Ectodermal cell (in vitro differentiated cells): ENCODE measurements around the gene OR10H1.
"Not testable (repeated sequence)": the region's sequence is repeated elsewhere in the genome, so short reads cannot be mapped to it uniquely, and the experiment has no call there.

Source experiments
- H3K27ac ChIP-seq: 2 replicates; pipeline ENCODE4 v1.7.0; 2013; ENCODE audit warnings: mild to moderate bottlenecking, low read depth, low read length; ENCODE audit not compliant: insufficient read depth, poor library complexity, severe bottlenecking
- H3K27me3 ChIP-seq: 2 replicates; pipeline ENCODE4 v1.7.0; 2013; ENCODE audit warnings: mild to moderate bottlenecking, low read length; ENCODE audit not compliant: insufficient read depth, control insufficient read depth, poor library complexity, severe bottlenecking
- H3K36me3 ChIP-seq: one replicate; pipeline ENCODE4 v1.7.0; 2013; ENCODE audit warnings: low read length; ENCODE audit not compliant: control insufficient read depth, insufficient read depth
- H3K4me1 ChIP-seq: one replicate; pipeline ENCODE4 v1.7.0; 2013; ENCODE audit warnings: low read length; ENCODE audit not compliant: control insufficient read depth, insufficient read depth
- H3K4me3 ChIP-seq: 2 replicates; pipeline ENCODE4 v1.7.0; 2013; ENCODE audit warnings: low read depth, low read length, control low read depth; ENCODE audit not compliant: insufficient read depth
- H3K9me3 ChIP-seq: 2 replicates; pipeline ENCODE4 v1.7.0; 2013; ENCODE audit warnings: mild to moderate bottlenecking, low read length, moderate library complexity; ENCODE audit not compliant: control insufficient read depth
- WGBS, 2 experiments: methylation state at CpG; one replicate each; pipeline ENCODE4 v1.1.7; 2013; ENCODE audit warnings: missing lambda C conversion rate in 2 of 2; 5-methylcytosine and 5-hydroxymethylcytosine counted together

Gene OR10H1

GRCh38 chr19:15790096-15790495, 25.4 kb downstream of the OR10H1 start:
- H3K27ac ChIP-seq: no peak overlapping the region
- WGBS, 2 experiments: 62 to 64% methylated on average over 6 of the region's 6 CpGs
- H3K9me3 ChIP-seq: no peaks in the 10 kb centered on the region
- no peak overlapping the region for H3K4me3 ChIP-seq
- no peaks in the 10 kb centered on the region for H3K27me3 ChIP-seq
- H3K36me3 ChIP-seq: no peaks in the 10 kb centered on the region
- H3K4me1 ChIP-seq: no peaks in the 10 kb centered on the region

DNA sequence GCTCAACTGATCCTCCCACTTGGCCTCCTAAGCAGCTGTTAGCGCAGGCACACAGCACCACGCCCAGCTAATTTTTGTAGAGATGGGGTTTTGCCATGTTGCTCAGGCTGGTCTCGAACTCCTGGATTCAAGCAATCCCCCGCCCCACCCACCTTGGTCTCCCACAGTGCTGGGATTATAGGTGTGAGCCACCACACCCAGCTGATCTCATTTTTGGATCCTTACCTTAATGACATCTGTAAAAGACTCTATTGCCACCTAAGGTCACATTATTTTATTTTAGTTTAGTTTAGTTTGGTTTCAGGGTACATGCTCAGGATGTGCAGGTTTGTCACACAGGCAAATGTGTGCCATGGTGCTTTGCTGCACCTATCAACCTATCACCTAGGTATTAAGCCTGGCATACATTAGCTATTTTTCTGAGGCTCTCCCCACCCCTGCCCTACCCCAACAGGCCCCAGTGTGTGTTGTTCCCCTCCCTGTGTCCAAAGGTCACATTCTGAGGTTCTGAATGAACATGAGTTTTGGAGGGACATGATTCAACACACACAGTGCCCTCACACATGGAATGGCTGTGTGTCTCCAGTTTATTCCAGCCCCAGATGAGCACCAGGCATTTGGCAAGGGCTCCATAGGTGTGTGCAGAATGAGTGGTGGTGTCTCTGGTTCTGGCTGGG, 26.7 kb downstream of the OR10H1 start:
- no peaks in the 10 kb centered on the region for H3K27me3 ChIP-seq
- H3K9me3 ChIP-seq: no peaks in the 10 kb centered on the region
- 54 to 68% methylated on average over 4 of the region's 4 CpGs for WGBS, 2 experiments
- no peak overlapping the region for H3K27ac ChIP-seq
- no peak overlapping the region for H3K4me3 ChIP-seq
- no peaks in the 10 kb centered on the region for H3K4me1 ChIP-seq
- H3K36me3 ChIP-seq: no peaks in the 10 kb centered on the region

DNA sequence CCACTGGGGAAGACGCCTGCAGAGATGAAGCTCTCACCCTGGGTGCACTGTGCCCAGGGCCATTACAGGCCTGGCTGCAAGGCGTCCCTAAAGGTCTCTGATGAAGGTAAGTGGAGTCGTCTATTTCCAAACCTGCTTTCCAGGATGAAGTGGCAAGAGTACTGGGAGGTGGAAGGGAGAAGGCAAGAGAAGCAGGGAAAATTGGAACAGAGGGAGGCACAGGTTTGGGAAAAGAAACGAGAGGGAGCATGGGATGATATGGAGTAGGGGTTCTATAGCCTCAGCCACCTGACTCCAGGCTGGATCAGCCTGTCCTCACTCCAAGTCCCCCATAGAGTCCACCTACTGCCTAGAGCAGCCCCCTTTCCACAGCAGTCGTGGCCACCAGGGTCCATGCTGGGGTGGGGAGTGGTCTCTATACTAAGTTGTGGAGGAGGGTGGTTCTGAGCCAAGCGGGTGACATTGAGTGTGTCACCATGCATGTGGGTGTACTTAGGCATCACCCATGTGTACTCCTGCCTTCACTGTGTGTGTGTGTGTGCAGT, 27.8 kb downstream of the OR10H1 start, which contains the start of gene OR10H5:
Gene OR10H5 (plus strand): TSS at position 51 of the 545 bp plus-strand sequence. CDS start 6,388 bp downstream, outside the sequence.
- H3K4me1 ChIP-seq: no peaks in the 10 kb centered on the region
- H3K27ac ChIP-seq: no peak within 1 kb of the TSS
- H3K4me3 ChIP-seq: no peak within 1 kb of the TSS
- no peaks in the 10 kb centered on the region for H3K27me3 ChIP-seq
- H3K36me3 ChIP-seq: no peaks in the 10 kb centered on the region
- H3K9me3 ChIP-seq: no peaks in the 10 kb centered on the region
- WGBS, 2 experiments: 60 to 63% methylated on average over 6 of the region's 6 CpGs

- H3K4me1 ChIP-seq, H3K36me3 ChIP-seq: not testable (repeated sequence)
- 82 to 85% methylated on average over 7 of the region's 7 CpGs for WGBS, 2 experiments
Measured at GRCh38 chr19:15782896-15783295, 32.6 kb downstream of the OR10H1 start.

GRCh38 chr19:15782211-15782610, 33.3 kb downstream of the OR10H1 start:
- Histone ChIP-seq H3K4me1 (no peaks in the 10 kb centered on the region), H3K27me3 (no peaks in the 10 kb centered on the region), H3K4me3 (no peak overlapping the region), H3K36me3 (no peaks in the 10 kb centered on the region), H3K27ac (no peak overlapping the region), H3K9me3 (peaks cover 5% of the 10 kb centered on the region)
- WGBS, 2 experiments: 67 to 69% methylated on average over 2 to 3 of the region's 3 CpGs

More at GRCh38 chr19:15782896-15783295, 32.6 kb downstream of the OR10H1 start:
- not testable (repeated sequence) for H3K27ac ChIP-seq, H3K27me3 ChIP-seq, H3K9me3 ChIP-seq, H3K4me3 ChIP-seq

GRCh38 chr19:15781661-15782060, 33.8 kb downstream of the OR10H1 start:
- WGBS, 2 experiments: 72 to 76% methylated on average over 5 of the region's 5 CpGs
- no peak overlapping the region for H3K27ac ChIP-seq

GRCh38 chr19:15780610-15781418, 34.6 kb downstream of the OR10H1 start:
- 51 to 56% methylated on average over 7 of the region's 7 CpGs for WGBS, 2 experiments
- Histone ChIP-seq H3K36me3 (no peaks in the 10 kb centered on the region), H3K27ac (no peak overlapping the region), H3K9me3 (peaks cover 5% of the 10 kb centered on the region), H3K4me3 (no peak overlapping the region), H3K27me3 (no peaks in the 10 kb centered on the region), H3K4me1 (no peaks in the 10 kb centered on the region)

More at GRCh38 chr19:15781661-15782060, 33.8 kb downstream of the OR10H1 start:
- H3K27me3 ChIP-seq: no peaks in the 10 kb centered on the region
- H3K4me1 ChIP-seq: no peaks in the 10 kb centered on the region
- H3K36me3 ChIP-seq: no peaks in the 10 kb centered on the region
- H3K4me3 ChIP-seq: no peak overlapping the region
- peaks cover 5% of the 10 kb centered on the region for H3K9me3 ChIP-seq

DNA sequence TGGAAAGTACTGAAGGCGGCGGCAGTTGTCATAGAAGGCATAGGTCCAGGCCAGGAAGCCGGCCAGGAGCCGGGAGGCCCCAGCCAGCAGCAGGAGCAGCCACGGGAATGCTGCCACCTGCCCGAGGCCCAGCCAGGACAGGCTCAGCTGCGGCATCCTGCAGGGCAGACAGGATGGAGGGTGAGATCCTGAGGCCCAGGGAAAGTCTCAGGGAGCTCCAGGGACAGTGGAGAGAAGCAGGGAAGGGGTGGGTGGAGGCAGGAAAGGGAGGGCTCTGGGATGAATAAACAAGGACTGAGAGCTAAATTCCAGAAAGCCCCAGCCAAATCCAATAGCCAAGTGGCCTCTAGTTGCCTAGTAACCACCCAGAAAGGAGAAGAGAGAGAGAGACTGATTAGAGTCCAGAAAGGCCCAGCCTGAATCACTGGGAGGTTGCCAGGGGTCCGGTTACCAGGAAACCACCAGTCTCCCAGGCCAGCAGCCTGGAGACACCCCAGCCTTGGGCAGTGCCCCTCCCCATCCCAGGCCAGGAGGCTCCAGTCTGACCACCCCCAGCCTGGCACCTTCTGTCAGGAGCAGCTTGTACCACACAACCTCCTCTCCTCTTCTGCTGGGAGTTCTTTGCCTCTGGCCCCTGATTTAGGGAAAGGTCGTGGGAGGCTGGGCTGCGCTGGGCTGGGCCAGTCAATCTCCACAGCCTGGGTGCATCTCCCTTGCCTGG, 35.5 kb downstream of the OR10H1 start:
- Histone ChIP-seq H3K36me3 (no peaks in the 10 kb centered on the region), H3K4me1 (no peaks in the 10 kb centered on the region), H3K27me3 (no peaks in the 10 kb centered on the region), H3K4me3 (no peak overlapping the region), H3K27ac (no peak overlapping the region), H3K9me3 (peaks cover 7% of the 10 kb centered on the region)
- WGBS, 2 experiments: 73 to 74% methylated on average over 10 of the region's 10 CpGs

- H3K4me3 ChIP-seq: no peak overlapping the region
- 66% methylated on average over 9 of the region's 9 CpGs for WGBS, 2 experiments
- peaks cover 7% of the 10 kb centered on the region for H3K9me3 ChIP-seq
- no peaks in the 10 kb centered on the region for H3K36me3 ChIP-seq
- H3K27ac ChIP-seq: no peak overlapping the region
- H3K27me3 ChIP-seq: no peaks in the 10 kb centered on the region
- no peaks in the 10 kb centered on the region for H3K4me1 ChIP-seq
Measured at GRCh38 chr19:15776991-15777970, 38.2 kb downstream of the OR10H1 start.
